PC-9 (cell line): ENCODE results near the gene ARPP21.

Experiments
- CTCF ChIP-seq: fragments of 200-600 bp; sonication (generic); conservative IDR thresholded peaks from 2 replicates; pipeline ENCODE4 v1.6.1; 2017; ENCODE audit warnings: mixed run types, antibody characterized with exemption, mild to moderate bottlenecking, moderate library complexity
- EZH2 ChIP-seq: fragments of 200-600 bp; sonication (generic); IDR thresholded peaks from 2 replicates; pipeline ENCODE4 v1.8.0; 2017; ENCODE audit warnings: antibody characterized with exemption, low read depth

- TF ChIP-seq CTCF (no peak), EZH2 (no peak)
Measured at GRCh38 chr3:35744419-35744818, 105.1 kb downstream of the ARPP21 start.
